ENCODE measurements around the gene TACC2.
"Not testable (repeated sequence)": the region's sequence is repeated elsewhere in the genome, so short reads cannot be mapped to it uniquely, and the experiment has no call there.

DNA sequence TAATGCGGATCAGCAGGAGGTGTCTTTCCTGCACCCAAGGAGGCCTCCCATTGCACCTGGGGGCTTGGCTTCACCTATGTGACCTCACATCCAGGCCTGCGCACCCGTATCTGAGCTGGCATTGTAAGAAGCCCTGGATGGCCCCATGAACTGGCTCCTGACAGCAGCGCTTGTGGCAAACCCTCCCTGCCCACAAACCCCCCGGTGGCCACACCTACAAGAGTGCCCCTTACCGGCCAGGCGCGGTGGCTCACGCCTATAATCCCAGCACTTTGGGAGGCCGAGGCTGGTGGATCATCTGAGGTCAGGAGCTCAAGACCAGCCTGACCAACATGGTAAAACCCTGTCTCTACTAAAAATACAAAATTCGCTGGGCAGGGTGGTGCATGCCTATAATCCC is 107.2 kb downstream of the TACC2 start:
- TF ChIP-seq, protein P1, sequence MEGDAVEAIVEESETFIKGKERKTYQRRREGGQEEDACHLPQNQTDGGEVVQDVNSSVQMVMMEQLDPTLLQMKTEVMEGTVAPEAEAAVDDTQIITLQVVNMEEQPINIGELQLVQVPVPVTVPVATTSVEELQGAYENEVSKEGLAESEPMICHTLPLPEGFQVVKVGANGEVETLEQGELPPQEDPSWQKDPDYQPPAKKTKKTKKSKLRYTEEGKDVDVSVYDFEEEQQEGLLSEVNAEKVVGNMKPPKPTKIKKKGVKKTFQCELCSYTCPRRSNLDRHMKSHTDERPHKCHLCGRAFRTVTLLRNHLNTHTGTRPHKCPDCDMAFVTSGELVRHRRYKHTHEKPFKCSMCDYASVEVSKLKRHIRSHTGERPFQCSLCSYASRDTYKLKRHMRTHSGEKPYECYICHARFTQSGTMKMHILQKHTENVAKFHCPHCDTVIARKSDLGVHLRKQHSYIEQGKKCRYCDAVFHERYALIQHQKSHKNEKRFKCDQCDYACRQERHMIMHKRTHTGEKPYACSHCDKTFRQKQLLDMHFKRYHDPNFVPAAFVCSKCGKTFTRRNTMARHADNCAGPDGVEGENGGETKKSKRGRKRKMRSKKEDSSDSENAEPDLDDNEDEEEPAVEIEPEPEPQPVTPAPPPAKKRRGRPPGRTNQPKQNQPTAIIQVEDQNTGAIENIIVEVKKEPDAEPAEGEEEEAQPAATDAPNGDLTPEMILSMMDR (IDR thresholded peaks at IDR 0.05): not testable (repeated sequence)
- not testable (repeated sequence) for TF ChIP-seq POLR2A, POLR2AphosphoS5 (IDR thresholded peaks at IDR 0.05)
